CD4-positive, alpha-beta T cell treated with Interleukin-6 at 100 ng/mL for 8 hours (primary cell): Measurements from ENCODE around the gene MUC5AC.
"Not testable (repeated sequence)": the region's sequence is repeated elsewhere in the genome, so short reads cannot be mapped to it uniquely, and the experiment has no call there.

ENCODE experiments used
- DNase-seq: peaks from one replicate; pipeline ENCODE4 v3.0.0-alpha.2; 2020; ENCODE audit warnings: mixed read lengths, low spot score

Gene MUC5AC

DNA sequence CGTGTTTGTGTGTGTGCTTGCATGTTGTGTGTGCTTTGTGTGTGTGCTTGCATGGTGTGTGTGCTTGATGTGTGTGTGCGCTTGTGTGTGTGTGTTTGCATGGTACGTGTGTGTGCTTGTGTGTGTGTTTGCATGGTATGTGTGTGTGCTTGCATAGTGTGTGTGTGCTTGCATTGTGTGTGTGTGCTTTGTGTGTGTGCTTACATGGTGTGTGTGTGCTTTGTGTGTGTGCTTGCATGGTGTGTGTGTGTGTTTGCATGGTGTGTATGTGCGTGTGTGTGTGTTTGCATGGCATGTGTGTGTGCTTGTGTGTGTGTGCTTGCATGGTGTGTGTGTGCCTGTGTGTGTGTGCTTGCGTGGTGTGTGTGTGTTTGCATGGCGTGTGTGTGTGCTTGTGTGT, 10.0 kb upstream of the MUC5AC start:
- DNase-seq, result no peak

DNA sequence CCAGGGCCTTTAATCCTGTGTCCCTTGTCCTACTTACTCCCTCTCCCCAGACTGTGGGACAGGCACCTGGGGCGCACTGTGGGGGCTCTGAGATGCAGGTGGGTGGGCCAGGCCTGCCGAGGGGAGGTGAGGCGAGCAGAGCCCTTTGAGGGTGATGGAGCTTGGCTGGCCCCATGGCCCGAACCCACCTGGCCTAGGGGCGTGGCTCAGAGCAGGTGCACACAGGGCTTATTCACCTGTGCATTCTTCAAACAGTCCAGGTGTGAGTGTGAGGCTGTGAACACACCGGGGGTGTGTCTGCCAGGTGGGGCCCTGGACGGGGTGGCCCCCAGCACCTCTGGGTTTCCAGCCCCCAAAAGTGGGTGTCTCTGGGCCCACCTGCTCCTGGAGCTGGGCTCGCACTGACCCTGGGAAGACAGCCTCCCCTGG, 9.0 kb upstream of the MUC5AC start:
- no peak for DNase-seq

DNA sequence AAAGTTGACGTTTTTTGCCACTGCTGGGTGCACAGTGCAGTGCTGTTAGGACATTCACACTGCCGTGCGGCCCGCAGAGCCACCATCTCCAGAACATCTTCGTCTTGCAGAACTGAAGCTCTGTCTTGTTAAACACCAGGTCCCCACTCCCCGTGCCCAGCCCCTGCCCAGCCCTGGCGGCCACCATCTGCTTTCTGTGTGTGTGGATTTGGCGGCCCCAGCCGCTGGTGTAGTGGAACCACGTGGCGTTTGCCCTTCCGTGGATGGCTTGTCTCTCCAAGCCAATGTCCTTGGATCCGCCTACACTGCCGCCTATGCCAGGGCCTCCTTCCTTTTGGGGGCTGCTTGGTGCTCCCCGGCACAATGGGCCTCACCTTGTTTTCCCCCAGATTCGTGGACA, 8.2 kb upstream of the MUC5AC start:
- no peak for DNase-seq

DNA sequence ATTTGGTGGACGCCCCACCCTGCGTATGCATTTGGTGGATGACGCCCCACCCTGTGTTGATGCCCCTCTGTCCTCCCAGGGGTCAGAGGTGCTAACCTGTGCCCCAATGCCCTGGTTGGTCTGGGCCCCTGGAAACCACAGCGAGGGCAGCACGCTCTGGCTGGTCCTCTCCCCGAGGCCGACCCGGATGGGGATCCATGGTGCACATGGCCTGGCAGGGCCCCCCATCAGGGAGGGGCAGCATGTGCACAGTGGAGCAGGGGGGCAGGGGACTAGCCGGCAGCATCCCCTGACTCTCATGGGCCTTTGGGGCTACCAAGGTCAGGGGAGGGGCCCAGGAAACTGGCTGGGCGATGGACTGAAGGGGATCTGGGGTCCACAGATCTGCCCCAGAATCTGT, 7.6 kb upstream of the MUC5AC start:
- DNase-seq, result no peak

DNA sequence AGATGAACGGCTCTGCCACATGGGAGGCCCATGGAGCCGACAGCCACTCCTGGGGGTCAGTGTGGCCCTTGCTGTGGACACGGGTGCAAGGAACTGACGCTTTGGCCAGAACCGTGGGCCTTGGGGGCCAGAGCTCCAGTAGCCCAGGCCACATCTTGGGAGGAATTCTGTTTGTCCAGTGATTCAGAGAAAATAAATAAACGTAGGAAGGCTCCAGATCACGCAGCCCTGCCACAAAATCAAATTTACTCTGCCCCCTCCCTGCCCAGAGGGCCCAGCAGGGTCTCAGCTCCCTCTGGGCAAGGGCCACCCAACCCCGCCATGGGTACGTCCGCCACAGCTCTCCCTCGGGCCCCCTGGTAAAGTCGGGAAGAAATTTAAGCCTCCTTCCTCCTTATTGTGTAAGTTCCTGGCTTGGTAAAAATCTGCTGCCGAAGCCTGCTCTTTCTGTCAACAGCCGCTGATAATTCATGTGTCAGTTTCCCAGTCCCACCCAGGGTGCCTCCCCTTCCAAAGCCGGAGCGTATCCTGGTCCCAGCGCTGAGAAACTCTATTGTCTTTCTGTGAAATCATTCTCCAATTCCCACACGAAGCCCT, 6.9 kb upstream of the MUC5AC start:
- no peak for DNase-seq

DNA sequence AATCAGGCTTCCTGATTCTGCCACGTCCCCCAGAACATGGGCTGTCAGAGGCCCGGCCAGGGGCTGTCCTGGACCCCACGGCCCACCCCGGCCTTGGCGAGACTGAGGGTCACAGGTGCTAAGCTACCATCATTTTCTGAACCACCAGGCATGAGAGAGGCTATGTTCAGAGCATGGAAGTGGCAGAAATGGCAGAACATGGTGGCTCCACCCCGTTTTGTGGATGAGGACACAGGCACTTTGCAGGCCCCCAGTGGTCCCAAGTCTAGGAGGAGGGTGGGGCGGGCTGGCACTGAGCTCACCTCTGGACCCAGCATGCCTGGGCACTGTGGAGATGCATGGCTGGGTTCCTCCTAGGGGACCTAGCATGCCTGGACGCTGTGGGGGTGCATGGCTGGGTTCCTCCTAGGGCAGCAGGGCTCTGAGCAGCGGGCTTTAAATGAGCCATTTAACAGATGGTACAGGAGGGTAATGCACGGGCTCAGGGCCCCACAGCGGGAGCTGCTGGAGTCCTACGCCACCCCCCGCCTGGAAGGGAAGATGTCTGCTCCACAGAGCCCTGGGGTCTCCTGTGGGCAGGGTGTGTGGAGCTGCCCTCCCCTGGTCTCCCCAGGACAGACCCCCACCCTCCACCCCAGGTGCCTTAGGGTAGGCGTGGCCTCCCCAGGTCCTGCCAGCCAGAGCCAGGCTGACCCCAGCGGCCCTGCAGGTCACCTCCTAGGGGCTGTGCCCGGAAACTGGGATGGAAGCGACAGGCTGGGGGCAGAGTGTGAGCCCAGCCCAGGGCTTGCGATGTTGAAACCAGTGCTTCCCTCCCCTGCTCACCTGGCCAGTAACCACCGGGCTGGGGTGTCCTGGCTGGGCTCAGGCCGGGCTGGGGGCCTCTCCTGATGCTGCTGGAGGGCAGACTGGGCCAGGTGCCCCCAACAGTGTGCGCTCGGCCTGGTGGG, 6.1 kb upstream of the MUC5AC start:
- no peak for DNase-seq

DNA sequence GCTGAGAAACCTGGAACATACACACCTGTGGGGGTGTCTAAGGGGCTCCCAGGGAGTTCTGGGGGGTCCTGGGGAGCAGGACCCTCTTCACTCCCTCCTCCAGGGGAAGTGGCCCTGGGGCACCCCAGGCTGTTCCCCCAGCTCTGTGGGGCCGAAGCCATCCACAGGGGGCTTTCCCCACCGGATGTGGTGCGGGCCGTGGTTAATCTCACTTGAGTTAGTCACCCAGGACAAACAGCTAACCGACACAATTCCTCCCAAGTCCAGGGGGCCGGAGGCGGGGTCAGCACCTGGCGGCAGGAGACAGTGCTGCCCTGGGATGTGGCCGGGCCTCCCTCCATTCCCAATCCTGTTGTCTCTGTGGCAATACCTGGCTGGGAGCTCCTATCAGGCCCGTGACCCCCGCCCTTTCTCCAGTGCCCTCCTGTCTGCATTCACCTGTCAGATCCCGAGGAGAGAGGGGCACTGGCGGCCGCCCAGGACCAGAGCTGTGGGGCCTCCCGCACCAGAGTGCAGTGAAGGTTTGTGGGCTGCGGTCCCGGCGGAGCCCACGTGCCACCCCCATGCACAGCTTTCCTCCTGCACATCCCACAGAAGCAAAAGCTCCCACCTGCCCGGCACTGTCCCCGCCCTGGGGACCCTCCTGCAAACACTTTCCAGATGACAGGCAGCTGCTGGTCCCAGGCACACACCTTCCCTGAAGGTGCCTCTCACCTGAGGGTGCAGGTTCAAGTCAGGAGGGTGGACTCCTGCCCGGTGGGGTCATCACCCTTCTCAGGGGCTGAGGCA, 5.2 kb upstream of the MUC5AC start:
- no peak for DNase-seq

DNA sequence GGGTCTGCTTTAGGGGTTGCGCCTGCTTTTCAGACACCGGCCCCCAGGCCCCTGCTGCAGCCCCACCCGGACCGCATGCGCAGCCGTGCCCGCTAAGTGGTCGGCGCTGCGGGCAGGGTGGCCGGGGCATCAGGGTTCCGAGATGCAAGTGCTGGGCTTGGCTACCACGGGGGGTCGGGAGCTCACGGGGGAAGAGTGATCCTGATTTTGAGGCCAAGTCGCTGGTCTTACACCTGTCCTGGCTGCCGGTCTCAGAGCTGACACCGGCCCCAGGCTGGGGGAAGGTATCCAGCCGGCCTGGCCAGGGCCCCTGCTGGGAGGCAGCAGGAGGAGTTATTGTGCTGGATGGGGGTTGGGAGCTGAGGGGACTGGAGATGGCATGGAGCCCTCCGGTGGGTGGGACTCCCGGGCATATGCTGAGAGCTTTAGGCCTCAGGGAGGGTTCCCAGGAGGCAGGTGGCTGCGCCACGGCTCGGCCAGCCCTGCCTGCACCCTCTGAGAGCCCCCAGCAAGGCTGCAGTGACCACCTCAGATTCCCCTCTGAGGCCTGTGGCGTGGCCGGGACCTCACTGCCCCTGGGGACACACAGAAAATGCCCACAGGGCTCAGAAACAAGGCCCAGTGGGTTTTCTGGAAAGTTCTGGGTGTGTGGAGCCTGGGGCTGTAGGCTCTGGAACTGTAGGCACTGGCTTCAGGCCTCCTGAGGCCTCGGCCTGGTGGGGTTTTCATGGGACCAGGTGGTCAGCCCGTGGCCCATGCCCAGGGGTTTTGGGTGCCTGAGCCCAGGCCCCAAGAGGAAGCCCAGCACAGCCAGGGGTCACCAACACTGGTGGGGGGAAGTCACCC, 4.4 kb upstream of the MUC5AC start:
- no peak for DNase-seq

DNA sequence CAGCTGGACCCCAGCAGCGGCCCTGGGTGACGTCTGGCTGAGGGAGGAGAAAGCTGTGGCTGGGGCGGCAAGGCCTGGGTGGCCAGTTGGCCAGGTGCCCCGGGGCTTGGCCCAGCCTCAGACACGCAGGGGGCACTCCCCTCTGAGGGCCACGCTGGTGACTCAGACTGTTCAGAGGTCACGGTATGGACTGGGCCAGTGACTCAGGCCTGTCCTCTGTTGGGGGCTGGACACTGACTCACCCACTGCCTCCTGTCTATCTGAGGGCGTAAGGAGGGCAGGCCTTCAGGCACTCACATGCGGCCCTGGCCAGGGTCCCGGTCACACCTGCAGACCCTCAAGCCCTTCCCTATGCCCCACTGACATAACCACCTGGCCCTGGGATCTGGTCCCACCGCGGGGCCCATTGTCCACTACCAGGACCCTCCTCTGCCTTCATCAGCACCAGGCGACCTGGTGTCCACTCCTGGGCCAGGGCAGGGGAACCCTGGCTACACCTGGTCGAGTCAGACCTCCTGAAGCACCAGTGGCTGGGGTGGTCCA, 3.7 kb upstream of the MUC5AC start:
- DNase-seq, result no peak

DNA sequence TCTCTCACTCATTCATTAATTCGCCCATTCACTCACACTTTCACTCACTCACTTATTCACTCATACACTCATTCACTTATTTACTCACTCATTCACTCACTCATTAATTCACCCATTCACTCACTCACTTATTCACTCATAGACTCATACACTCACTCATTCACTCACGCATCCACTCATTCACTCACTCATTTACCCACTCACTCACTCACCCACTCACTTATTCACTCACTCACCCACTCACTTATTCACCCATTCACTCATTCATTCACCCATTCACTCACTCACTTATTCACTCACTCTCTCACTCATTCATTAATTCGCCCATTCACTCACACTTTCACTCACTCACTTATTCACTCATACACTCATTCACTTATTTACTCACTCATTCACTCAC, 3.1 kb upstream of the MUC5AC start:
- not testable (repeated sequence) for DNase-seq

DNA sequence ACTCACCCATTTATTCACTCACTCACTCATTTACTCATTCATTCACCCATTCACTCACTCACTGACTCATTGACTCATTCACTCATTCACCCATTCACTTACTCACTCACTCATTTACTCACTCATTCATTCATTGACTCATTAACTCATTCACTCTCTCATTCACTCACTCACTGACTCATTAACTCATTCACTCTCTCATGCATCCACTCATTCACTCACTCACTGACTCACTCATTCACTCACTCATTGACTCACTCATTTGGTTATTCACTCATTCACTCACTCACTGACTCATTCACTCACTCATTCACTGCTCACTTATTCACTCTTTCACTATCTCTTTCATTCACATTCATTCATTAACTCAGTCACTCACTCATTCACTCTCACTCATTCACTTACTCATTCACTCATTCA, 2.5 kb upstream of the MUC5AC start:
- DNase-seq, result no peak

DNA sequence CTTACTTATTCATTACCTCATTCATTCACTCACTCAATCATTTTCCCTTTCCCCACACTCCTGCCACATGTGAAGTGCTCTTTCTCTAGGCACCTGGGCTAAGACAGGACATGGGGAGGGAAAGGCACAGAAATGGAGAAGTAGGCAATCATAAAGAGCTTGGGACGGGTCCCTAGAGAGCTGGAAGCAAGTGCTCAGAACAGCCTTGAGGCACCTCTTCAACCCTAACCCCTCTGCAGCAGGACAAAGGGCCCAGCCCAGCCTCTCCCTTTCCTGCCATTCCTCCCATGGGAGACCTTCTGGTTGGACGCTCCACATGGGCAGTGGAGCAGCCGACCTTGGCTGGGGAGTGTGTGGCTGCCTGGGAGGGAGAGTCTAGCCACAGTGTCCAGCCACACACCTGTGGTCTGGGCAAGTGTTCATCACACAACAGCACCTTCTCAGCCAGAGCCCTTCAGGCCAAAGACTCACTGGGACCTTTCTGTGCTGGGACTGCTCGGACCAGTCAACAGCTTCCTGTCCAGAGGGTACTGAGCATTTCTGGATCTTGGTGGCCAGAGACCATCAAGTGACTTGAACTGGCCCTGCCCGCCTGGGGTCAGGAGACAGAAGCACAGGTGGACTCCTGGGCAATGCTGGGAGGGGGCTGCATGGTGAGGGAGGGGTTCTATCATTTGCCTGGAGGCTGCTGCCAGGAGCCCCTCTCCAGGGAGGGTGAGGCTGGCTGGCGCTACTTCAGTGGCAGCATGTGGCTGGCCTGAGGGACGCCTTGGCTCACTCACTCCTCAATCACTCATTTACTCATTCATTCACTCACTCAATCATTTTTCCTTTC, 1.0 kb upstream of the MUC5AC start:
- no peak for DNase-seq

DNA sequence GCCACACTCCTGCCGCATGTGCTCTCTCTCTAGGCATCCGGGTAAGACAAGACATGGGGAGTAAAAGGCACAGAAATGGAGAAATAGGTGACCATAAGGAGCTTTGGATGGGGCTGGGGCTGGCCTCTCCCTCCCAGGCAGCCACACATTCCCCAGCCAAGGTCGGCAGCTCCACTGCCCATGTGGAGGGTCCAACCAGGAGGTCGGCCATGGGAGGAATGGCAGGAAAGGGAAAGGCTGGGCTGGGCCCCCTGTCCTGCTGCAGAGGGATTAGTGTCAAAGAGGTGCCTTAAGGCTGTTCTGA, 460 bp upstream of the MUC5AC start:
- DNase-seq, result no peak

DNA sequence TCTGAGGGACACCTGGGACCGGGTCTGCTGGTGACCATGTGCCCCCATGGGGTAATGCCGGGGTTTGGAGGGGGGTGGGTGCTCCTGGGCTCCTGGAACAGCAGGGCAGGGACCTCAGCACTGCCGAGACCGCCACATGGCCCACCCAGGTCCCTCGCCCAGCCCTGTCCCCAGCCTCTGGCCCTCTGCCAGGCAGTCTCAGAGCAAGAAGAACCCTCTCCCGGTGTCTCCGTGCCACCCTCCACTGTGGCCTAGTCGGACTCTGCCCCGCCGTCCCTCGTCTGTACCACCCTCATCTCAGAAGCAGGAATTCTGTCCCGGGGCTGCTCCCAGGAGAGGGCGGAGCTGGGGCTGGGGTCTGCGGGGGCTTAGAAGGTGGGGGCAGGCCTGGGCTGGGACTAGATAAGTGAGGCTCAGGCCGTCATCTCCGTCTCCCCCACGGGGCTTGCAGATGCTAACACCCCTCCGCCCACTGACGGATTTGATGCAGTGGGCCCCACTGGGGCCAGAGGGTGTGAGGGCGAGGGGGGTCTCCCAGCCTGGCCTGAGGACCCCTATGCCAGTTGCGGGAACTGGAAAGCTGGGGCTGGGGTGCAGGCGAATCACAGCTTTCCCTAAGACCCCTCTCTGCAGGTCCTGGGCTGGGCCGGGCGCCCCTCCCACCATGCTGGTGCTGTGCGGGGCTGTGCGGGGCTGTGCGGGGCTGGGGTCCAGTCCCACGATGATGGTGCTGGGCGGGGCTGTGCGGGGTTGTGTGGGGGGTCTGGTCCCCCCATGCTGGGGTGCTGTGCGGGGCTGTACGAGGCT, 1.1 kb downstream of the MUC5AC start:
- no peak for DNase-seq

DNA sequence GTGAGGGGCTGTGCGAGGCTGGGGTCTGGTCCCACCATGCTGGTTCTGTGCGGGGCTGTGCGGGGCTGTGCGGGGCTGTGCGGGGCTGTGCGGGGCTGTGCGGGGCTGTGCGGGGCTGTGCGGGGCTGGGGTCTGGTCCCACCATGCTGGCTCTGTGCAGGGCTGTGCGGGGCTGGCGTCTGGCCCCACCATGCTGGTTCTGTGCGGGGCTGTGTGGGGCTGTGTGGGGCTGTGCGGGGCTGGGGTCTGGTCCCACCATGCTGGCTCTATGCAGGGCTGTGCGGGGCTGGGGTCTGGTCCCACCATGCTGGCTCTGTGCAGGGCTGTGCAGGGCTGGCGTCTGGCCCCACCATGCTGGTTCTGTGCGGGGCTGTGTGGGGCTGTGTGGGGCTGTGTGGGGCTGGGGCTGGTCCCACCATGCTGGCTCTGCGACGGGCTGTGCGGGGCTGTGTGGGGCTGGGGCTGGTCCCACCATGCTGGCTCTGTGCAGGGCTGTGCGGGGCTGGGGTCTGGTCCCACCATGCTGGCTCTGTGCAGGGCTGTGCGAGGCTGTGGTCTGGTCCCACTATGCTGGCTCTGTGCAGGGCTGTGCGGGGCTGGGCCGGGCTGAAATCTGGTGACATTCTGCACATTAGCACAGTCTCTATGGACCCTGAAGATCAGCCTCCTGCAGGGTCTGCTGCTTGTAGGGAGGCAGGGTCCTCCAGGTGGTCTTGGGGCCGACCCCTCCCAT, 1.9 kb downstream of the MUC5AC start:
- not testable (repeated sequence) for DNase-seq

DNA sequence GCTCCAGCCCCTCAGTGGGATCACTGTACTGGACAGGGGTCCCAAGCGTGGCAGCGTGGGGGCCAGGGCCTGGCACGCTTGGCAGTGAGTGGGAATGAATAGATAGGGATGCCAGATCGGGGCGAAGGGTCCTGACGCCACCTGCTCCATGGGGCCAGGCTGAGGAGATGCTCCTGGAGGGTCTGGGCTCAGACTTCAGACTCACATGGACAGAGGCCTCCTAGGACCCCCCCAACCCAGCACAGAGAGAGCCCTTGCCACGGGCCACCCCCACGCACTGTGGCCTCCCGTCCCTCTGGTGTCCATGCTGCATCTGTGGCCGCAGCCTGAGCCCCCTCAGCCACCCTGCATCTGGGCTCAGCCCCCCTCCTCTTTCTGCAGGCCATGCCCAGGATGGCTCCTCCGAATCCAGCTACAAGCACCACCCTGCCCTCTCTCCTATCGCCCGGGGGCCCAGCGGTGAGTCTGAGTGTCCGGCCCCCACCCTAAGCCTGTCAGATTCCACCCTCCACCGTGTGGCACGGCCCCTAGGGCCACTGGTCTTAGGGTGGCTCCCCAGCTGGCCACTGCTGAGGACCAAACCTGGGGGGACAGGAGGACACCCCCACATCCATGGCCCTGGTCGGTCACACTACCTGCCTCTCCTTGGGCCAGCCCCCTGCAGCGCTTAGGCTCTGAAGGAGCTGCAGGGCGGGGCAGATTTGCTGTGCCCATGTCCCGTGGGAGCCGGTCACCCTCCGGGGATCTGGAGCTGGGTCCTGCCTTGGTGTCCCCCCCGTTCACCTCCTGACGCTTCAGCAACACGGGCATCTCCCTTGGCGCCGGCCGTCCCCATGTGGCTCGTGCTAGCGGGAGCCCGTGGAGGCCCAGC, 2.7 kb downstream of the MUC5AC start:
- no peak for DNase-seq

DNA sequence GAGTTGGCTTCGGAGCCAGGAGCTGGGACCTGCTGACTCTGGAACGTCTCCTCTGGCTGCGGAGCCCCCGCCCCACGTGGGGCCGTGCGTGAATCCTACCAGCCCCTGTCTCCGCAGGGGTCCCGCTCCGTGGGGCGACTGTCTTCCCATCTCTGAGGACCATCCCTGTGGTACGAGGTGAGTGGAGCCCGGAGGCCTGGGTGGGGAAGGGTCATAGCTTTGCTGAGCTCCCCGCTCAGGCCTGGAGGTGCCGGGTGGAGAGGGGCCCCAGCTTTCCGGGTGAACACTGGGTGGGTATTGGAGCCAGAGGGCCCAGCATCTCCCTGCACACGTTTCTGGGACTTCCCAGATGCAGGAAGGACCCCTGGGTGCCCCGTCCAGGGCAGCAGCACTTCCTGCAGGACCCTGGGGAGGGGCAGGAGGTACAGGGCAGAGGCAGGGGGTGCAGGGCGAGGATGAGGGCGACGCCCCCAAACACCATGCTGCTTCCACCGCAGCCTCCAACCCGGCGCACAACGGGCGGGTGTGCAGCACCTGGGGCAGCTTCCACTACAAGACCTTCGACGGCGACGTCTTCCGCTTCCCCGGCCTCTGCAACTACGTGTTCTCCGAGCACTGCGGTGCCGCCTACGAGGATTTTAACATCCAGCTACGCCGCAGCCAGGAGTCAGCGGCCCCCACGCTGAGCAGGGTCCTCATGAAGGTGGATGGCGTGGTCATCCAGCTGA, 3.8 kb downstream of the MUC5AC start:
- no peak for DNase-seq

DNA sequence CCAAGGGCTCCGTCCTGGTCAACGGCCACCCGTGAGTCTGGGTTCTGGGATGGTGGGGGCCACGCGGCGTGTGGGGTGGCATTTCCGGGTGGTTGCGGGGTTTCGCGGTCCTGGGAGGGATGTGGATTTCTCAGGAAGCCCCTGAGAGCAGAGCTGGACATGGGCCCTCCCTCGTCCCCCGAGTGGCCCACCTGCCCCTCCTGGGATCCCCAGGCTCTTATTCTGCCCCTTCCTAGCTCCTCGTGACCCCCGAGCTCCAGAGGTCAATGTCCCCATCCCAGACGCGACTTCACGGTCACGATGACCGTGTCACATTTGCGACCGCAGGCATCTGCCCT, 4.4 kb downstream of the MUC5AC start:
- DNase-seq, result no peak
